Astrocyte of the cerebellum (primary cell): ENCODE measurements around the gene SLC35G1.
A peak's percentile ranks its signal among the peaks of the same experiment; 100 is the strongest.

Experiments used
- DNase-seq: peaks from one replicate; pipeline ENCODE4 v3.0.0-alpha.2; 2011; ENCODE audit warnings: low read depth
- H3K4me3 ChIP-seq: 2 replicates; pipeline ENCODE4 v1.5.1; 2011; ENCODE audit warnings: mild to moderate bottlenecking, low read depth, low read length, moderate library complexity
- in situ Hi-C: cut with HindIII; loops from 2 replicates; pipeline ENCODE4 v1.10.0; 2017; ENCODE audit warnings: low sequenced_read_pairs
- TF ChIP-seq, protein P1 (sequence below): IDR thresholded peaks from 2 replicates; pipeline ENCODE4 v1.5.1; 2012; ENCODE audit warnings: low read length, low read depth, moderate library complexity, mild to moderate bottlenecking; ENCODE audit errors: missing control alignments

The SLC35G1 gene

DNA sequence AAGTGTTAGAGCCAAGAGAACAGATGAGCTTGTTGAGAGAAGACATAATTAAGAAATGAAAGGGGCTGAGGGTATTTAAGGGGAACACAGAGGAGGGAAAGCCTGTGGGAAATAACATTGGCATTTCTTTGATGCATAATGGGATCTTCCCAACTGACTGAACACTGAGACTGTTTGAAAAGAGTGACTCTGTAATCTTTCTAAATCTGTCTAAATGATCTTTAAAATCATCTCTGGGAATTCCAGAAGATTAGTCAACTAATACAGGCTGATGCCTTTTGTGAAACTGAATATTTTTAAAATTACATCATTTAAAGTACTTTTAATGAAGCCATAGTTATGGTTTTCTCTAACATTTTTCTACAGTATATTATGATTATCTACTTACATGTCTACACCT is 17.4 kb upstream of the SLC35G1 start:
- in situ Hi-C loops, result no loop called here
- TF ChIP-seq, protein P1, sequence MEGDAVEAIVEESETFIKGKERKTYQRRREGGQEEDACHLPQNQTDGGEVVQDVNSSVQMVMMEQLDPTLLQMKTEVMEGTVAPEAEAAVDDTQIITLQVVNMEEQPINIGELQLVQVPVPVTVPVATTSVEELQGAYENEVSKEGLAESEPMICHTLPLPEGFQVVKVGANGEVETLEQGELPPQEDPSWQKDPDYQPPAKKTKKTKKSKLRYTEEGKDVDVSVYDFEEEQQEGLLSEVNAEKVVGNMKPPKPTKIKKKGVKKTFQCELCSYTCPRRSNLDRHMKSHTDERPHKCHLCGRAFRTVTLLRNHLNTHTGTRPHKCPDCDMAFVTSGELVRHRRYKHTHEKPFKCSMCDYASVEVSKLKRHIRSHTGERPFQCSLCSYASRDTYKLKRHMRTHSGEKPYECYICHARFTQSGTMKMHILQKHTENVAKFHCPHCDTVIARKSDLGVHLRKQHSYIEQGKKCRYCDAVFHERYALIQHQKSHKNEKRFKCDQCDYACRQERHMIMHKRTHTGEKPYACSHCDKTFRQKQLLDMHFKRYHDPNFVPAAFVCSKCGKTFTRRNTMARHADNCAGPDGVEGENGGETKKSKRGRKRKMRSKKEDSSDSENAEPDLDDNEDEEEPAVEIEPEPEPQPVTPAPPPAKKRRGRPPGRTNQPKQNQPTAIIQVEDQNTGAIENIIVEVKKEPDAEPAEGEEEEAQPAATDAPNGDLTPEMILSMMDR, result no peak
- no peak for DNase-seq
- H3K4me3 ChIP-seq, result no peak overlapping the region

DNA sequence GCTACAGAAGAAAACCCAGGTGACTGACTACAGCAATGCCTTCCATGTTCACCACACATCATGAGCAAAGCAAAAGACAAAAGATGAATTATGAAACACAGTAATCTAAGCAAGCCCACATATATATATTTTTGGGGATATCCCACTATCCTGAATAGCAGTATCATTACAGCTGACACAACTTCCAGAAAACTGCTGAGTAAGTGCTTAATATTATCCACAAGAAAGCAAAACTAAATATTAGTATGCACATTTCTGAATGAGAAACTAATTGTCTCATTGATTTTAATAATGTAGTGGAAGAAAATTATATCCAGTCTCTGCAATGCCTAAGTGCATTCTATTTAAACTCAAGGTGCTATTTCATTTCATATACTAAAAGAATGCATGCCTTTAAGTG is 14.5 kb upstream of the SLC35G1 start:
- in situ Hi-C loops, result no loop called here
- no peak overlapping the region for H3K4me3 ChIP-seq
- DNase-seq, result no peak
- TF ChIP-seq, protein P1, result no peak

DNA sequence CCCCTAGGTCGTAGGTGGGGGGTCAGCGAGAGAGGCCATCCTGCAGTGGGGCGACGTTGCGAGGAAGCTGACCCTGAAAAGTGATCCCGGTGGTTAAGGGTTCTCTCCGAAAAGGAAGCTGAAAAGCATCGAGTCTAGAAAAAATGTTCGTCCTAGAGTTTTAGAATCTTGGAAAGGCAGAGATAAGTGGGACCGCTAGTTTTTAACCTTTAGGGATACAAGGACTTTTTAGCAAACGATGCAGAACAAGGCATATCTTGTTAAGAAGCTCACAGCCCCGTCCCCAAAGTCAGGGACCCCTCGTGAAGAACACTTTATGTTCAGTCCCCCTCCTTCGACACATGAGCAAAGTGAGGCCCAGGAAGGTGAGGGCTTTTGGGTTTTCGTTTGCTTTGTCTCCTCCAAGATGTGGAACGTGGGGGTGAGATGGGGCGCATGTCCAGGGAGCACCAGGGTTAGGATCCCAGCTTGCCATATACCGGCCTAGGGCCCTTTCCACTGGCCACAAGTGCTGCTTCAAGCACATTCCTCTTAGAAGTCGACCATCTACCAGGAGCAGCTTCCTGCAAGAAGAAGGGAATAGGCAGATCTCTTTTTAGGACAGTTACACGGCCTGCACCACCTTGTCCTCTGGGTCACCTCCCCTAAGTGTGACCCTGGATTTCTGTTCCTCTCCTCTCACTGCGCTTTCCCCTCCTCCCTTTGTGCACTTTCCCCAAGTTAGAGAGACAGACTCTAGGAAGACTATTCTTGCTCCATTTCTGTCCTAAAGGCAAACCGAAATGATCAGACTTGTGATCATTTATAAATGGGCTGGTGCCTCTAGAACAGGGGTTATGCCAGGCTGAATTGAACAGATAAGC is 969 bp downstream of the SLC35G1 start:
- DNase-seq, result no peak
- TF ChIP-seq, protein P1, result no peak
- in situ Hi-C loops, result no loop called here

DNA sequence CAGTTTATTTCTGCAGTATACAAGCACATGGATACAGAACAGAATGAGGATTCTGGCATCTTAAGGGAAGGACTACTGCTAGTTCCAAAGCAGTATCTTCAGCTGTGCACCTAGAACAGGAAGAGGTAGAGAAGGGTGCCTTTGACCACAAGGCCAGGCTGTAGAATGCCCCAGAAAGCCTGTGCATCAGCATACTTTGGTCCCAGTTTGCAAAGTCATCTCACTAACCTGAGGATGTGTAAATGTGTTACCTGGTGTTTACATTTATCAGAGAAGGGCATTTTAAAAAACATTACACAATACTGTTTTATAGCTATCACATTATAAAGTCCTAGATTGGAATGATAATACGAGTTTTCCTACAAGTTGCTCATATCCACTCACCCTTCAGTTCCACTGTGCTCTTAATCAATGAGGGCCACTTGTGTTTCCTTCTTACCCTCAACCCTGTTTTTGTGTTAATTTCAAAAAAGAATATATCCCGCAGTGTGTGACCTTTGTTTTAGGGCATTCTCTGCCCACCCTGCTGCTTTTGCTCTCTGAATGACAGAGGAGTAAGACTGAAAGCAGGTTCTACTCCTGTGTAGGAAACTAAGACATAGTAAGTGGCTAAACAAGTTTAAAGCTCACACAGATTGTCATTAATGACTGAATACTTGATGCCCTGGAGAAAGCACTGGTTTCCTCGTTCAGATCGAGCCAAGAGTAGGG is 3.4 kb downstream of the SLC35G1 start:
- in situ Hi-C loops, result no loop called here
- TF ChIP-seq, protein P1, result no peak
- DNase-seq, result no peak
- H3K4me3 ChIP-seq, result no peak overlapping the region

More for the DNA sequence above, 969 bp downstream of the SLC35G1 start:
- peak overlapping the region; percentile 75 for H3K4me3 ChIP-seq

DNA sequence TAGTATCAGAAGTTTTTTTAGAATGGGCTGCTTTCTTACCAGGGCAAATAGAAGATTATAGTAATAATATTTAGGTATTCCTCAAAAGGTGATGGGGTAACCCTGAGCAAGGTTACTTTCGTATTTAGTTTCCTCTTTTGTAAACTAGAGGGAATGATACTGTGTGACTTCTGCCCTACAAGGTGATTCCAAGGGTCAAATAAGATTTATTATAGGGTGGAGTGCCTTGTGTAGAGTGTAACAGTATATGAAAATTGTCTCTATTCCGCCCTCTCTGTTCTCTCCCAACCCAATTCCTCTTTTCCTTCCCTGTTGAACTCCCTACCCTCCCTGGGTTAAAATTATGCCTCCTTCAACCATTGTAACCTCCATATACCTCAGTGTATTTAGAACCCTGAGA is 5.3 kb downstream of the SLC35G1 start:
- TF ChIP-seq, protein P1, result no peak
- in situ Hi-C loops, result no loop called here
- no peak for DNase-seq
- H3K4me3 ChIP-seq, result no peak overlapping the region

DNA sequence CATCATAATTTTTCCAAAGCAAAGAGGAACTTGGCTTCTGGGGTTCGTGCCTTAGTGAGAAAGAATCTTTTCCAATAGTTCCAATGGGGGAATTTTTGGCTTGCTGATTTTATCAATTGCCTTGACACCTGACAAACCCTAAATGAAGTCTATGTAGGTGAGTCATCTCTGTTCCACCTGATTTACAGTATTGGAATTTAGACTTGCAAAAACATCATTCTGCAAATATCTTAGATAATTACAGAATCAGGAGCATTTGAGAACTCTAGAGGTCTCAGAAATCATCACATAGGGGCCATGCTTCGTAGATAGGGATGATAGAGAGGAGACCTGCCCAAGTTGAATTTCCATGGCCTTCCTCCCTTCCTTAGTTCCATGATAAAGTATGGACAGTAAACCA is 9.3 kb downstream of the SLC35G1 start:
- TF ChIP-seq, protein P1, result no peak
- H3K4me3 ChIP-seq, result no peak overlapping the region
- in situ Hi-C loops, result loop anchor here (25.0 kb wide), 1 partner anchor 409 kb away; no protein-coding TSS in a partner anchor
- no peak for DNase-seq
